ENCODE data around the gene PRG3. TPM values are rescaled to one million over a fixed set of nuclear protein-coding genes. Genes with fewer than 3 reads are reported as not detected.
A peak's percentile ranks its signal among the peaks of the same experiment; 100 is the strongest.
"Not testable (repeated sequence)": the region's sequence is repeated elsewhere in the genome, so short reads cannot be mapped to it uniquely, and the experiment has no call there.

PRG3 gene
- total RNA-seq, 2 donors from 2014 or later, result not detected

GRCh38 chr11:57361926-57362325 is 19.0 kb downstream of the PRG3 start:
- Histone ChIP-seq H3K4me3 (no peak overlapping the region), H3K4me1 (peaks cover 43% of the 10 kb centered on the region), H3K9me3 (no peaks in the 10 kb centered on the region), H3K36me3 (replicated peaks in 1 of 2; ENCODE audit: insufficient read depth in 1 of 2, low read depth in 2 of 2) (no peaks in the 10 kb centered on the region), H3K27me3 (no peaks in the 10 kb centered on the region), H3K27ac (peak overlapping the region in 1 of 4 donors; percentile 81)
- no peak for TF ChIP-seq CTCF (IDR thresholded peaks at IDR 0.05)
- no peak for TF ChIP-seq POLR2A (IDR thresholded peaks at IDR 0.05)
- ATAC-seq (no peak), DNase-seq (no peak)
- 60 to 74% methylated on average over 3 of the region's 3 CpGs for WGBS, 2 donors
- intact Hi-C loops (cut with DNase I), result no loop called here

- H3K4me3 ChIP-seq; intact Hi-C loops (cut with DNase I); H3K27me3 ChIP-seq; H3K9me3 ChIP-seq; ATAC-seq; DNase-seq; H3K36me3 ChIP-seq (replicated peaks in 1 of 2; ENCODE audit: insufficient read depth in 1 of 2, low read depth in 2 of 2): not testable (repeated sequence)
- peaks cover 46% of the 10 kb centered on the region for H3K4me1 ChIP-seq
- H3K27ac ChIP-seq, result peak overlapping the region in 1 of 4 donors; percentile 81
These were observed 19.5 kb downstream of the PRG3 start for GRCh38 chr11:57361420-57361819.

GRCh38 chr11:57360991-57361390 is 20.0 kb downstream of the PRG3 start:
- ATAC-seq (no peak), DNase-seq (no peak)
- intact Hi-C loops (cut with DNase I), result no loop called here
- peak overlapping the region in 3 of 4 donors; percentile 66 to 81 (median 77) for H3K27ac ChIP-seq
- no peak for TF ChIP-seq POLR2A (IDR thresholded peaks at IDR 0.05)
- no peak for TF ChIP-seq CTCF (IDR thresholded peaks at IDR 0.05)
- no peaks in the 10 kb centered on the region for H3K36me3 ChIP-seq (replicated peaks in 1 of 2; ENCODE audit: insufficient read depth in 1 of 2, low read depth in 2 of 2)
- no peaks in the 10 kb centered on the region for H3K9me3 ChIP-seq
- no peak overlapping the region for H3K4me3 ChIP-seq
- 94 to 95% methylated on average over 8 of the region's 8 CpGs for WGBS, 2 donors
- H3K27me3 ChIP-seq, result no peaks in the 10 kb centered on the region
- H3K4me1 ChIP-seq, result peaks cover 50% of the 10 kb centered on the region

- intact Hi-C loops (cut with DNase I), result loop anchor here (10.0 kb wide), 1 partner anchor 285 kb away; the partner anchor contains the start of gene YPEL4
- Histone ChIP-seq H3K27me3 (no peaks in the 10 kb centered on the region), H3K4me1 (peaks cover 51% of the 10 kb centered on the region), H3K4me3 (no peak overlapping the region), H3K9me3 (no peaks in the 10 kb centered on the region), H3K27ac (peak overlapping the region; percentile 52 to 81 (median 72)), H3K36me3 (replicated peaks in 1 of 2; ENCODE audit: insufficient read depth in 1 of 2, low read depth in 2 of 2) (no peaks in the 10 kb centered on the region)
- ATAC-seq (peak; percentile 83), DNase-seq (peak; percentile 27 to 51 (median 44))
- 52 to 65% methylated on average over 9 of the region's 9 CpGs for WGBS, 2 donors
- TF ChIP-seq POLR2A (IDR thresholded peaks at IDR 0.05) (no peak), CTCF (IDR thresholded peaks at IDR 0.05) (no peak)
These were observed 20.9 kb downstream of the PRG3 start for GRCh38 chr11:57359896-57360690.

- 77 to 90% methylated on average over 2 to 5 of the region's 5 CpGs for WGBS, 2 donors
- Histone ChIP-seq H3K4me3 (no peak overlapping the region), H3K36me3 (replicated peaks in 1 of 2; ENCODE audit: insufficient read depth in 1 of 2, low read depth in 2 of 2) (no peaks in the 10 kb centered on the region), H3K27ac (peak overlapping the region; percentile 52 to 81 (median 72)), H3K9me3 (no peaks in the 10 kb centered on the region), H3K27me3 (no peaks in the 10 kb centered on the region), H3K4me1 (peaks cover 51% of the 10 kb centered on the region)
- intact Hi-C loops (cut with DNase I), result loop anchor here (10.0 kb wide), 1 partner anchor 285 kb away; the partner anchor contains the start of gene YPEL4
- no peak for ATAC-seq
- no peak for TF ChIP-seq CTCF (IDR thresholded peaks at IDR 0.05)
- TF ChIP-seq POLR2A (IDR thresholded peaks at IDR 0.05), result no peak
- no peak for DNase-seq
These were observed 21.6 kb downstream of the PRG3 start for GRCh38 chr11:57359396-57359795.
